HEK293T (cell line): ENCODE data around the gene ERG.

Source experiments
- SP1 ChIP-seq: fragments of 450-650 bp; IDR thresholded peaks from 2 replicates; pipeline ENCODE4 v1.6.1; 2017
- TARDBP ChIP-seq: fragments of 450-650 bp; IDR thresholded peaks from 2 replicates; pipeline ENCODE4 v1.6.1; 2016

DNA sequence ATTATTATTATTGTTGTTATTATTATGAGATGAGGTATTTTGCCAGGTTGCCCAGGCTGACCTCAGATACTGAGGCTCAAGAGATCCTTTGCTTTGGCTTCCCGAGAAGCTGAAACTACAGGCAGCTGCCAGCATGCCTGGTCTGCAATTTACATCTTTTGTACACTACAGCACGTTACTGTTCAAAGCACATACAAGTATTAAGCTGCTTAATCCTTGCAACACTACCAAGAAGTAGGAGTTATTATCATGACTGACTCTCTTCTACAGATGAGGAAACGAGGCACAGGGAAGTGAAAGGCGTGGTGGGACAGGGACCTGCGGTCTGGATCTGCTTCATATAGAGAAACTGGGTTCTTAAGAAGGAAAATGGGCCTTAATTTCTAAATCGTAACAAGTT is 11.6 kb downstream of the ERG start:
- TF ChIP-seq TARDBP (no peak), SP1 (no peak)
